Putamen (tissue), 1 donor: ENCODE data around the gene WDR11.
A peak's percentile ranks its signal among the peaks of the same experiment; 100 is the strongest.

Experiments used
- DNase-seq: peaks from one replicate; pipeline ENCODE4 v3.0.0-alpha.2; 2016; ENCODE audit warnings: low spot score

The WDR11 gene, protein sequence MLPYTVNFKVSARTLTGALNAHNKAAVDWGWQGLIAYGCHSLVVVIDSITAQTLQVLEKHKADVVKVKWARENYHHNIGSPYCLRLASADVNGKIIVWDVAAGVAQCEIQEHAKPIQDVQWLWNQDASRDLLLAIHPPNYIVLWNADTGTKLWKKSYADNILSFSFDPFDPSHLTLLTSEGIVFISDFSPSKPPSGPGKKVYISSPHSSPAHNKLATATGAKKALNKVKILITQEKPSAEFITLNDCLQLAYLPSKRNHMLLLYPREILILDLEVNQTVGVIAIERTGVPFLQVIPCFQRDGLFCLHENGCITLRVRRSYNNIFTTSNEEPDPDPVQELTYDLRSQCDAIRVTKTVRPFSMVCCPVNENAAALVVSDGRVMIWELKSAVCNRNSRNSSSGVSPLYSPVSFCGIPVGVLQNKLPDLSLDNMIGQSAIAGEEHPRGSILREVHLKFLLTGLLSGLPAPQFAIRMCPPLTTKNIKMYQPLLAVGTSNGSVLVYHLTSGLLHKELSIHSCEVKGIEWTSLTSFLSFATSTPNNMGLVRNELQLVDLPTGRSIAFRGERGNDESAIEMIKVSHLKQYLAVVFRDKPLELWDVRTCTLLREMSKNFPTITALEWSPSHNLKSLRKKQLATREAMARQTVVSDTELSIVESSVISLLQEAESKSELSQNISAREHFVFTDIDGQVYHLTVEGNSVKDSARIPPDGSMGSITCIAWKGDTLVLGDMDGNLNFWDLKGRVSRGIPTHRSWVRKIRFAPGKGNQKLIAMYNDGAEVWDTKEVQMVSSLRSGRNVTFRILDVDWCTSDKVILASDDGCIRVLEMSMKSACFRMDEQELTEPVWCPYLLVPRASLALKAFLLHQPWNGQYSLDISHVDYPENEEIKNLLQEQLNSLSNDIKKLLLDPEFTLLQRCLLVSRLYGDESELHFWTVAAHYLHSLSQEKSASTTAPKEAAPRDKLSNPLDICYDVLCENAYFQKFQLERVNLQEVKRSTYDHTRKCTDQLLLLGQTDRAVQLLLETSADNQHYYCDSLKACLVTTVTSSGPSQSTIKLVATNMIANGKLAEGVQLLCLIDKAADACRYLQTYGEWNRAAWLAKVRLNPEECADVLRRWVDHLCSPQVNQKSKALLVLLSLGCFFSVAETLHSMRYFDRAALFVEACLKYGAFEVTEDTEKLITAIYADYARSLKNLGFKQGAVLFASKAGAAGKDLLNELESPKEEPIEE

DNA sequence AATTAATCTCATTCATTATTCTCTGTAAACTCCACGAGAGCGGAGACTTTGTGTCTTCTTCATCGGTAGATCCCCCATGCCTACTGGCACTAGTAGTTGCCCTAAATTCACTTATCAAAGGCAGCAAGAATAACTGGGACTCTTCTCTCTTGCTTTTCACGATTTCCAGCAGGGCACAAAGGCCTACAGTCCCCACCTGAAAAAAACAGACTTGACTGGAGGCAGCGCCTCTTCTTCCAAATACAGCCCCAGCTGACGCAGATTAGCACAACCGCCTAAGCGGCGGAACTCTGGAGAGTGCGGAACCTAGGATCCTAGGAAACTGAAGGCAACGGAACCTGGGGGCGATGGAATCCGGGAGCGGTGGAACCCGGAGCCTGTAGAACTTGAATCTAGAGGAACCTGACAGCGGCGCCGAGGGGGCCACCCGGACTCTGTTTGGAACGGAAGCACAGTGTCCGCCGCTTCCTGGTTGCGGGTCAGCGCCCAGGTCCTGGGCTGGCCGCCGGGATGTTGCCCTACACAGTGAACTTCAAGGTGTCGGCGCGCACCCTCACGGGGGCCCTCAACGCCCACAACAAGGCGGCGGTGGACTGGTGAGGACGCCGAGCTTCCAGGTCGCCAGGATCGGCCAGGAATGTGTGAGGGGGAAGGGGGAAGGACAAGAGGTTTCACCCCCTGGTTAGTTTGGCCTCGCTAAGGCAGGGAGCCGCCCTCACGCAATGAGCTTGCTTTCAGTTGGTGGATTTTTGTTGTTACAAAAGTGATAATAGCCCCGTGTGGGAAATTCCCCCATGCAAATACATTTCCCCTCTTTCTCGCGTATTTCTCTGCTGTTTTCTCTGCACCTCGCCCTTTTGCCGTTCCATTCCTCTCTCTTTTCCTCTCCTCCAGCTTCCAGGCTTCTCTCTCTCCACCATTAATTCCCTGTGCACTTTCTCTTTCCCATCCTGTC lies at the start of gene WDR11:
Gene WDR11, plus strand, starts transcription at position 452 of the 955 bp plus-strand sequence. Its CDS starts 59 bp downstream, at position 511.
- peak; percentile 91 for DNase-seq

DNA sequence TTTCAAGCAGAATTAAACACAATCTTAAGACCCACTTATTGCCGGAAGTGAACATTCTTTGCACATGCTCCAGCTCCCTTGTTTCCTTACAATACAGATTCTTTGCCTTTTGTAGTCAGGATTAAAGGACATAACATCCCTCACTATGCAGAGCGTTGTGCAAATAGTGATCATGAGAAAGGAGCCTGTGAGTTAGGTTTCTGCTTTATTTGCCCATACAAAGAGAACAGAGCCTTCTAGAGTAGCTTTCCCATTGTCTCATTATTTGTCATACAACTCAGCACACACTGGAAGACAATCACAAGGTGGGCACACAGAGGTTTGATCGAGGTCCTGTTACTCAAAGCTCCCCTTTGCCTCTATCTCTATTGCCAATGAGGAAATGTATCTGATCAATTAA lies 48.2 kb upstream of the WDR11 start:
- no peak for DNase-seq

DNA sequence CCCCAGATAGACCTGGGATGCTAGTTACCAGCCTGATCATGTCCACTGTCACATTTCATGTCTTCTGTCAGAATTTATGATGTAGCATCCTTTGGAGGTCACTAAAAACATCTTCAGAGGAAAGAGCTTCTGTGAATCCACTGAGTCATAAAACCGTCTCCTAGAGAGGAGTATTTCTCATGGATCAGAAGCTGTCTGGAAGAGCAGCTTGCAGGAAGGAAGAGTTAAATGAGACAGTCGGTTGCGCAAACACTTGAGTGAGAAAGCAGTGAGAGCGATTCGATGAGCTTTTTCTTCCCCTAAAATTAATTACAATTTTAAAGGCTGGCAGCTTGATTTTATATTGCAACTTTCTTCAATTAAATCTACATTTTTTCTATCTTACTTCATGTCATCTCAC lies 47.2 kb upstream of the WDR11 start:
- DNase-seq, result no peak

DNA sequence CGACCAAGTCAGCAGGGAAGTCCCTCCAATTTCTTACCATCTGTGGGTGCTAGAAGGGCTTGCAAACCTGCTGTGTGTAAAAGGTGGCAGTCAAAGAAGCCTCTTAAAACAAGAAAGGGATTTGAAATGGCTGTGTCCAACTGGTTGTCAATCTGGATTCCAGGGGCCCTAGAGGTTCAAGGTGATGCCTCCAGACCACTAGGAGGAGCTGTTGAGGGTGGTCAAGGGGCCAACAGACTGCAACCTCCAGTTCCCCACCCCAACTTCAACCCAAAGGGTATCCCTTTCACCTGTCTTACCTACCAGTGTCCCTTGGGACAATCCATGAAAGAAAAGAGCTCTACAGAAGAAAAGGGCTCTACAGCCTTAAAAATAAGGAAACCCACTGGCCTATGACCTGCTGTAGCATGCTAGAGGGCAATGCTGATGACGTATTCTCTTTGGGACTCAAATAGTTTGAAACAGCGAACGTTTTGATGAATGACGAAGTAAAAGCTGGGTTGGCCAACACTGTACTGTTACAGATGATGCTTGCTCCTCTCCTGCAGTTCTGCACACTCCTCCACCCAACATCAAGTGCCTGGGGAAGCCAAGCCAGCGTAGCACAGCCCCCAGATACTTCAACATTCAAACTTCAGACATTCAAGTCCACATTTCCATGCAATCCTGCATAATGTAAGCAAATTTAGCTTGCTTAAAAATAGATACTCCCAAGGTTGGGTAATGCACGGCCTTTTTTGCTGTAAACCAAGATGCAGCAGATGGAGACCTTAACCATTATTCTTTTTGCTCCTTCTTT lies 45.9 kb upstream of the WDR11 start:
- peak; percentile 56 for DNase-seq

DNA sequence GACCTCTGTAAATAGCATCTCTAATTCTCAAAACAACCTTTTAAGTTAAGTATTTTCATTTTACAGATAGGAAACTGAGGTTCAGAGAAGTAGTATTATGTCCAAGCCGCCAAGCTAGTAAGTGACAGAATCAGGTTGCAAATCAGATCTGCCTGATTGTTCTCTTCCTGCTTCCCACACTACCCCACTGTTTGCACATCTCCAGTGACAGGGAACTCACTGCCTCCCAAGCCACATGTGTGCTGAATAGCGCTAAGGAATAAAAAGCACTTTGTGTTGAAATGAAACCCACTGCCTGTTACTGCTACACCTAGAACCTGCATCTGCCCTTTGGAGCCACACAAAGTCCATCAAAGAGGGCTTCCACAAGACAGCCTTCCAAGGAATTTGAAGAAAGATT lies 45.1 kb upstream of the WDR11 start:
- DNase-seq, result peak; percentile 62

DNA sequence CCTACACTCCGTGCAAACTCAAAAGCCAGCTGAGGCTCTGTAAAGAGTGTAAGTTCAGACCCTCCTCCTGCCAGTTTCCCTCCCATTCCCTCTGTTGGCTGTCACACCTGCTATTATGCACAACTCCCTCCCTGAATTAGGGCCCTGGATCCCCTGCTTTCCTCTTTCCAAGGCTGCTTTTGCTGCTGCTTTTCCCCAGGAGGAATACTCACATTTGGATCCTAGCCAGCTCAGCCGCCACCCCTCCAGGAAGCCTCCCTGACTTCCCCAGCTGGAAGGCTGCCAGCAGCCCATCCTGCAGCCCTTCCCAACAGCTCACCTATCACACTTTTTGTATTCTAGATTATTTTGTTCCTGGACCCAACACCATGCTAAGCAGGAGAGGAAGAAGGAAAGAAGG lies 40.9 kb upstream of the WDR11 start:
- DNase-seq, result no peak

DNA sequence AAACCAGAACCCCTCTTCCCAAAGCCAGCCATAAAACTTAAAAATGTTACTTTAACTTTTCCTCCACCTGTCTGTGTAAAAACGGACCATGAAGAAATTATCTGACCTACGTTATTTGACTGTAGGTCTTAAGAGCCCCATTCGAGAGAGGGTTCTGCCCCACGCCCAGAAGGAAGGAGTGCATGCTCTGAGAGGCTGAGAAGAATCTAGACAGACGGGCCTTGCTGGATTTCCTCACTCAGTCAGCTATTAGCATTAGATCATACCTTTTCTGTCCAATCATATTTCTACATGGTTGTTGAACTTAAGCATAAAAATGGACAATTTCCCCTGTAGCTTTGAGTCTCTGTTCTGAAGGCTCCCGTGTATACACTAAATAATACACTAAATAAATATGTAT lies 38.1 kb upstream of the WDR11 start:
- no peak for DNase-seq

DNA sequence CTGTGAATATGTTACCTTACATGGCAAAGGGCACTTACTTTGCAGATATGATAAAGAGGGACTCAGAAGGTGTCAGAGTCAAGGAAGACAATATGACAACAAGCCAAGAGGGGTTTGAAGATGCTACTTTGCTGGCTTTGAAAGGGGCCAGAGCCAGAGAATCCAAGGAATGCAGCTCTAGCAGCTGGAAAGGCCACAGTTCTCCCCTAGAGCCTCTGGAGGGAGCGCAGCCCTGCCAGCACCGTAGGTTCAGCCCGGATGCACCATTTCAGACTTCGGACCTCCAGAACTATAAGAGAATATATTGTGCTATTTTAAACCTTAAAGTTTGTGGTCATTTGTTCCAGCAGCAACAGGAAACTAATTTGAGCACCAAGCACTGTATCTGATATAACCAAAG lies 32.9 kb upstream of the WDR11 start:
- no peak for DNase-seq

DNA sequence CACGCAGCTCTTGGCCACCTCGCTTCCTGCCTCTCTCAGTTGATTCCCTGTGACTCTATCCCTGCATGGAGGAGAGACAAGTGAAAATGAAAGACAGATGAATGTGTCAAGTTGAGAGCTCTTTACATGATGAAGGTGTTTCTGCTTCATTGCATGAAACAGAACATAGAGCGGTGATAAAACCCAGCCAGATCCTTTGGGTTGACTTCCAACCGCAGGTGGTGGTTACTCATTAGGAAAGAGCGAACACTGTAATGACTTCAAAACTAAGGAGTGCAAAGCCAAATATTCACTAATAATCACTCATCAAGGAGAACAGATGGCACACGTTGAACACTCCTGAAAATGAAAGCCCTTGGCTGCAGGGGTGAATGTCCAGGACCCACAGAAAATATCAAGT lies 31.8 kb upstream of the WDR11 start:
- no peak for DNase-seq

DNA sequence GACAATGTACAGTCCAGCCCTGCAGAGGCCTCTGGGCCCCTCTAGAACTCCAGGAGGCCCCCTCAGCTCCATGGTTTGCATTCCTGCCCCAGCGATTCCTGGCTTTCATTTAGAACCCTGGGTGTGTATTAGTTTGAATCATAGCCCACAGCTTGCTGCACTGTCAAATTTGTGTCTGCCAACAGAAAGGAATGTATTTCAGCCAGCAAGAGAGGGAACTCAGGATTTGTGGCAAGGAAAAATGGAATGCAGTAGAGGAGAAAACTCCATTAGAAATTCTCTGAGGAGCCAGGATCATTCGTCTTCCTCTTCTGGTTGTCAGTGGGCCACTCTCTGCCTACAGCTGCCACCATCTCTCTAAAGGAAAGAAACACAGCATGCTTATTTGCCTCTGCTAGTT lies 27.9 kb upstream of the WDR11 start:
- DNase-seq, result no peak

DNA sequence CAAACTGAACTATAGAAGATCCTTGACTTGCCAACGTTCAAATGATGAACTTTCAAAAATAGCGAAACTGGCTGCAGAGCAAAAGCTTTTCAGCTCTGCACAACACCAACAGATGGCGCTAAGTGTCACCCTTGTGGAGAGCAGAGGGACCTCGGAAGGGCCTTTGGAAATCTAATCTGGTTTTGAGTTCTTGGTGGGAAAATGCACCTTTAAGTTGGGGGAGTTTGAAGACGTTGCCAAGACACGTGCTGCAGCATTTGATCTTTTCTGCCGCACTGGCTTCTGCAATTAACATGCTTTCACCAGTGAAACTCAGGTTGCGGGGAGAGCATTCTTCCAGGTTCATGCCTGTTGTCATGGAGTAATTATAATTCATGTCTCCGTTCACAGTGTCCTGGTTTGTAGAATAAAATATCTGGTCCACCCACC lies 26.3 kb upstream of the WDR11 start:
- DNase-seq, result no peak

DNA sequence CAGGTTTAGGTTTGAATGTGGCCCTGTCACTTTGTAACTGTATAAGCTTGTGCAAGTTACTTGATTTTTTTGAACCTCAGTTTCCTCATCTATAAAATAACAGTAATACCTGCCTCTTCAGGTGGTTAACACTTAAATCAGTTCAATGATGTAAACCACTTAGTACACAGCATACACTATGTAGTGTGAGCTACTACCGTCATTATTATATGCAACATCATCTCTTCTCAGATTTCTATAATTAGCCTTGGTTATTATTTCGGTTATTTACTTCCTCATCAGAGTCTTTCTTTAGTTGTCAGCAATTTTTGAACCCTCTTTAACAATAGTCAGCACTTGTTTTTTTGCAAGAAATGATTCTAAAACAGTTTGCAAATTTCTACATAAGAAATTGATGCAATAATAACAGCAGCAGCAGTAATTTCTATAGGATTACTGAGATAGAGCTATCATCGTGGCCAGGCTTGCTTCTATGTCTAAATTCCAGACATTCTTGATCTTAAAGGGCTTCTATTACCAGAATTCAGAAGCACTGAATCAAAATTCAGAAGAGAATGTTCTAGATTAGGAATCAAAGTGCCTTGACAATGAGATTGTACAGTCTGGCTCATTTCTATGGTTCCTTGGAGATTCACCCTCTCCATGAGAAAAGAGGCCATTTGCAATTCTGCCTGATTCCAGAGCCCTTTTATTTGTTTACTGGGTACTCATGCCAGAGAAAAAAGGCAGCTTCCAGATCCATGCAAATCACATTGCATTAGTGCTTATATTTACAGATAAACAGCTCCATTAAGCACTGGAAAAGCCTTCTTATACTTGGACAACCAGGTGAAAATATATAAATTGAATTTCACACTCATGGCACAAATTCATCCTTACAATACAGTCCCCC lies 25.0 kb upstream of the WDR11 start:
- DNase-seq, result no peak

DNA sequence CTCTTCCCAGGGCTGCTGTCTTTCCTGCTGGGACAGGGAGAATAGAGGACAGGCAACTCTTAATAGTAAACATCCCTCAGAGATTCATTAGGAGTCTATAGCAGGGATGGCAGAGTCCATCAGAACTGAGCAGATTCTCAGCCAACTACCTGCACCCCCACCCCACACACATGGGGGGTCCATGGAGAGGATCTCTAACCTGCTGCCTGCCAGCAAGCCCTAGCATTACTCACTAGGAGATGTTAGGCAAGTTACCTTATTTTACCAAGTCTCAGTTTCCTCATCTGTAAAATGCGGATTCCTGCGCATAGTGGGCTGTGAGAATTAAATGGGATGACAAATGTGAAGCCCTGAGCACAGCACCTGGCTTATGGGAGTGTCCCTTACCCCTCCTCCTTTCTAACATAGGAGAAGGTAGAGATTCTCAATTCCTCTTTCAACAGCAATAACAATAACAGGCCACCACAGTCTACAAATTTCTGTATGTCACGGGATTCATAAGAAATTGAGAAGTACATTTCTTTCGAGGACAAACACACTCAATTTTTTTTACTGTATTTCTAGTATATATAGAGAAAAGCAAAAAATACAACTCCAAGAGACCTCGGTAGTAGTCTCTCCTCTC lies 23.8 kb upstream of the WDR11 start:
- no peak for DNase-seq

DNA sequence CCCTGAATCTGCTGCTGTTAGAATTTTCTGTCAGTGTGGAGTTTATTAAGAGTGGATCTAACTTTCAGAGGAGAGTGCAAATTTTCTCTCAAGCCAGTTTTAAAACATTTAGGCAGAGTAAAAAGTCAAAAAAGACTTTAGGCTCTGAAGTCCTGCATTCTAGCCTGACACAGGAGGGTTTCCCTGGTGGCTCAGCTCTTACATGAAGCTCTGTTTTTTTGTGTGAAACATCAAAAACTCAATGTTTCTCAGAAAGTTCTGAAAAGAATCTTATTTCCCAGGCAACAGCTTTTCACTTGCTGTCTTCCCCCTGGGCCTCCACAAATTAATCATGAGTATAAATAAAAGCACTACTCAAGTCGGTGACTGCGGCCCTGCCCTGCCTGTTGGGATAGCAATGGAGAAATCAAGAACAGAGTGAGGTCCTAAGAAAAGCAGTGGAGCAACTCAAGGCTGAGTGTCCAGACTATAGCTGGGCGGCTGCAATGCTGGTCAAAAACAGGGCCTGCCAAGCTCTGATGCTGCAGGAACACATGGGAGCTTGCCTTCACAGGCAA lies 22.3 kb upstream of the WDR11 start:
- no peak for DNase-seq

DNA sequence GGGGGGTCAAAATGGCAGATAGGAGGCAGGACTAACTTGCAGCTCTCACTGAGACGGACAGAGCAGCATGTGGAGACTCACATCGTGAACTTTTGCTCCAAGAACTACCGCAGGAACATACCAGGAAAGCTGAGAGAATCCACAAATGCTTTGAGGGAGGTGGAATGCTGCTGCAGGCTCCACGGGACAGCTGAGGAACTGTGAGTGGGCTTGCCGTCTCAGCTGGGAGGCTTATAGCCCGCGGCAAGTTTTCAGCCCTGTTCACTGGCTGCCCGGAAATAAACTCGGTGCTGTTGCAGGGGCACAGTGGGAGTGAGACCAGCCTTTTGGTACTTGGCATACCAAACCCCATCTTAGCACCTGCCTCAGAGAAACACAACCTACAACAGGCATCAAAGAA lies 19.1 kb upstream of the WDR11 start:
- DNase-seq, result no peak

DNA sequence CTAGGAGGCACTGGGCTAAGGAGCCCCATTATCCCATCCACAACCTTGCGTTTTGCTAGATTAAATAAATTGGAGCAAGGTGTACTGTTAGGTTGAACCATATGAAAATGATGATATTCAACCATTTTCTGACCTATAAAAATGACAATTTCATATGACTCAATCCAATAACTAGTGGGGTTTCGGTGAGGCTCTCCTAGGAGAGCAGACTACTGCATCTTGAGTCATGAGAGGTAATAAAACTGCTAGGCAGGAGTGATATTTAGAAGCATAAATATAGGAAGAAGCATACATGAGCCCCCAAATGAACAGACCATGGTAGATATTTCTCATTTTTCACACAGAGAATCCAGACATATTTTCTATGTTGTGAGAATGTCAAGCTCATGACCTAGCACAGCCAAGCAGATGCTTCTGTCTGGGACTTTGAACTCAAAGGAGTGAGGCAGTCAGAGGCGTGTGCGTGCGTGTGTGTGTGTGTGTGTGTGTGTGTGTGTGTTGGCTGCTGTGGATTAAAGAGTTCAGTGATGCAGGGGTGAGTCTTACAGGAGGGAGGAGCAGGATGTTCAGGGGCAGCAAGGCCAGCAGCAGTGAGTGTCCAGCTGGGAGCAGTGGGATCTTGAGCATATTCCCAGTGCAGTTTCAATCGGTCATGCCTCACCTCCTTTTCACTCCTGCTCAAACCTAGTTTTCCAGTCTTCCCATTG lies 17.8 kb upstream of the WDR11 start:
- no peak for DNase-seq

DNA sequence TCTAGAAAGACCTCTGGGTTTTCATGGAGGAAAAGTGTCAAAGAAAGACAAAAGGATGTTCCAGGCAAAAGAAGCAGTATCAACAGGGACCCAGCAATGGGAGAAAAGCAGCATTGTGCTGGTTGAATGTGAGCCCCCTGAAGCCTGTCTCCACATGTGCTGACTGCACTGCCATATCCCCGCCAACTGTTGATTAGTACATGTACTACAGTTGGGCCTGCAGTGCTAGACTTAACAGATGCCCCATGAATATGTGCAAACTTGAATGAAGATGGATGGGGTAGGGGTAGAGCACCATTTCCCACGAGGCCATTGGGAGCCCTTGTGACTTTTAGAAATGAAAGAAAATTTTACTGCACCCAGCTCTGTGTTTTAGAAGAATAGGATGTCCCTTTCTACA lies 15.6 kb upstream of the WDR11 start:
- no peak for DNase-seq

DNA sequence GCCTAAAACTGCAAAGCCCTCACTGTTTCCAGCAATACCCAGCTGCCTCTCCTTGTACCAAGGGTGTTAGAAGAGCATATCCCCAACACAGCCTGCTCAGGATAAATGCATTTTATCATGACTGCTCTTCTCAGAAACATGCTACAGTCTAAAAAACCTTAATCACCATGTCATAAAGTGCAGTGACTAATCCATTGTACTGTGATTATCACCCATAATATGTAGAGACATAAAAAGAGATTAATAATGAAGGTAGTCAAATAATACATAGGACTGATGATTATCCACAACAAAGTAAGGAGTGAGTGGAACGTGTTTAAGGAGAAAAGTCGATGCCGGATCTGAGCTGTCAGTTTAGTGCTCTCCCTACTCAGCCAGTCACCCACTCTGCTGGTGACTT lies 12.2 kb upstream of the WDR11 start:
- DNase-seq, result no peak
